Stimulated activated naive CD8-positive, alpha-beta T cell treated with anti-CD3 and anti-CD28 coated beads, Interleukin-15, Interleukin-2, amounts not matched to agents 100 U/mL and 50 U/mL, for 24 hours (primary cell): ENCODE data around the gene MRPL40.

ENCODE experiments used
- ATAC-seq: fragments of 150-1000 bp; cut with Tn5 transposase; one replicate; pipeline ENCODE4 v1.10.0; 2021
- DNase-seq: peaks from one replicate; pipeline ENCODE4 v3.0.0; 2021

The MRPL40 gene

GRCh38 chr22:19432133-19432851 is at the start of gene MRPL40:
Gene MRPL40 (plus strand): TSS chr22:19432545. CDS start chr22:19432555, 10 bp downstream.
- peak; percentile 93 for ATAC-seq
- peak; percentile 95 for DNase-seq

DNA sequence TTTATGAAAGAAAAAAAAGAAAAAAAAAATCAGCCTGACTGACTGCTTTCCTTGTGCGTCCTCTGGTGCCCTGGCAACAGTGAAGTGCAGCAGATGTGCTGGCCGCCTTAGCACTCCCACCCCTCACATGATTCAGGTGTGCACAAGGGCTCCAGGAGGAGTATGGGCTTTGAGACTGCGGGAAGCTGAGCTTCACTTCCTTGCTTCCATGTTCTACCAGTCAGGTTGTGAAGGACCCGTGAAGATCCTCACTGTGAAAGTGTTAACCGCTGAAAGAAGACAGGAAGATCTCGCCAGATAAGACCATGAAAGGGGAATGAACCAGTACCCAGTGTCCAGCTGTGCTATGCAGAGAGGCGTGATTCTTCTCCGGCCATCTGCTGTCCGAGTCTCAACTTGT is 49.1 kb upstream of the MRPL40 start:
- ATAC-seq (no peak), DNase-seq (no peak)

- DNase-seq = no peak
- ATAC-seq = no peak
These were observed 47.0 kb upstream of the MRPL40 start for GRCh38 chr22:19385221-19385906.

GRCh38 chr22:19386248-19386647 is 46.1 kb upstream of the MRPL40 start:
- DNase-seq (no peak), ATAC-seq (no peak)

- ATAC-seq = no peak
- DNase-seq = no peak
These were observed 45.3 kb upstream of the MRPL40 start for GRCh38 chr22:19387038-19387437.

DNA sequence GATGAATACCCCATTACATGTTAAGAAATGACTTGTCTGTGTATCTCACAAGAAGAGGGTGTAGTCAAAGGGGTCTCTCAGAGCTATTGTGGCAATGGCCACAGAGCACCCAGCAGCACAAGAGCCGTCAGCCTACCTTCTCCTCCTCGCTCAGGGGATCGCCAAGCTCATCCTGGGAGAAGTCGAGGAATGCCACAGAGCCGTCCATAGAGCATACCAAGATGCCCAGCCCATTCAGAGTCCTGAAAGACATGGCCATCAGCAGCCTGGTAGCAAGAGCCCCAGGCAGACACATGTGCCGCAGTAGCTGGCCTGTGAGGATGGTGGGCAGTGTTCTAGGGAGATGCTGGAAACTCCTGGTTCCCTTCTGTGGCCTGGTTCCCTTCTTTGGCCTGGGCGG is 44.8 kb upstream of the MRPL40 start:
- ATAC-seq (no peak), DNase-seq (no peak)

DNA sequence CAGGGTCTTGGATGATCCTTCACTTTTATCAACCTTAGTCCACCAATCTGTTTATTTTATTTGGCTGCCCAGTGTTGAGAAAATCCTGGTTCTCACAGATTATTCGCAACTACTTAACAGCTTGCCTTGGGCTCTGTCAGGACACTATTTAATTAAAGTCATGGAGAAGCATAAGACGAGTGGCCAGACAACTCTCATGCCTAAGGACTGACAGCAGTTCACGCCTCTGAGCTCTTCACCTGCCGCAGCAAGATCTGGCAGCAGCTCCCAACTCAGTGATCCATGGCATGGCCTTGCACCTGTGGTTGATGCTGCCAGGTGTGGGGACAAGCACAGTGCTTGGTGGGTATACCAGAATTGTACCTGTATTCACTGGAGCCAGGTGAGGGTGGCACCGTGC is 38.6 kb upstream of the MRPL40 start:
- no peak for DNase-seq
- ATAC-seq = no peak

DNA sequence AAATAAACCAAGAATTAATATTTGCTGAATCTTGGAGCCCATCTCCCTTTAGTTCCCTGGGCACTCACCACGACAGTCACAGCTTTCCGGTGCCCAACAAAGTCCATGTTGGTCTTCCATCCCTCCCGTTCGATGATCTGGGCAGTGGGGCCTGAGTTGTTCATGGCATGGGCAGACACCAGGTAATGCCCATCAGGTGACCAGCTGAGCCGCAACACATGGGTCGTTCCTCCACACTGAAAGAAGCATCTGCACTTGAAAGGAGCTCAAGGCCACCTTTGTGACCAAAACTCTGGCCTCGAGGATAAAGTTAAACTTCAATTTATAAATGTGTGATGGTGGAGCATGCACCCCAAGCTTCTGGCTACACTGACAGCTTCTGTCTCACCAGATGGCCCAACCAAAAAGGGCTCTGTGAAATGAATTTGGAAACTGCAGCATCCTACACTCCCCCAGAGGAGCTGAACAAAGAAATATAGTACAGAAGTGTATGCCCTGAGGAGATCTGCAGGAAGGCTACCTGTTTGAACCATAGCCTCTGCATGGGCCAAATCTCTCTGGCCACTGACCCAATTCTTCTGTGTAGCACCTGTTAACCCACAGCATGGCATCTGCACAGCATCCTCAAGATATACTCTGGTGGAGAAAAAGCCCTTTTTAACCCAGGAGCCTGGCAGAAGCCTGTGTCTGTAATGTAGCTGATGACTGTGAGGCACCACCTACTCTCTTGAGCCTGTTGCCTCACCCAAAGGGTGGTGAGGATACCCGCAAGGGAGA is 37.9 kb upstream of the MRPL40 start:
- ATAC-seq (no peak), DNase-seq (no peak)

- ATAC-seq = no peak
- DNase-seq = no peak
These were observed 37.1 kb upstream of the MRPL40 start for GRCh38 chr22:19395276-19395675.

DNA sequence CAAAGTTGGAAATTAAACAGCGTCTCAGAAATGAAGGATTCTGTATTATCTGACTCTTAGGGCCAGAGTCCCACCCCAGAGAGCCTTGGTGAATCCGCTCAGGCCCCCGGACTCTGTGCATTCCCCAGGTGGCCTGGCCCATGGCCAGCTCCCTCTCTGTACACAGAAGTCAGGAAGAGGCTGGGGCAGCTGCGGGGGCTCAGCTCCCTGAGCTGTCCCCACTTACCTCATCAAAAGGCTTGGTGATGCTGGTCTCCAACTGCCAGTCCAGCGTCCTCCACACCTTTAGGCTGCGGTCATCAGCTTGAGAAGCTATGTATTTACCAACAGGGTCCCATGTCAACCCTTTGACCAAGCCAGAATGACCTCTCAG is 35.8 kb upstream of the MRPL40 start:
- no peak for ATAC-seq
- DNase-seq = no peak

GRCh38 chr22:19396934-19397733 is 35.2 kb upstream of the MRPL40 start:
- ATAC-seq (no peak), DNase-seq (no peak)

DNA sequence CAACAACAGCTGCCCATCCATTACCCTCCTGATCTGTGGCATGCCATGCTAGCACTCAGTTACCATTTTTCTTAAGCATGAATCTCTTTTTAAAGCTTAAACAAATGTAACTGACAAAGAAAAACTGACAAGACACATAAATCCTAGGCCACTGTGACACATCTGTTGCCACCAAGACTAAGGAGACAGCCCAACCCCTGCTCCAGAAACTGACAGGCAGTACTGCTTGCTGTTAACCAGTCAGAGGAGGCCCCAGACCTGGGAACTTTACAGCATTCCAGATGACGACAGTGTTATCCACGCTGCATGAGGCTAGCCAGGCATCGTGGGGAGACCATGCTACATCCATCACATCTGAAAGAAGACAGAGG is 34.6 kb upstream of the MRPL40 start:
- ATAC-seq = no peak

GRCh38 chr22:19398206-19398605 is 34.1 kb upstream of the MRPL40 start:
- ATAC-seq (no peak), DNase-seq (no peak)

More for the DNA sequence above, 34.6 kb upstream of the MRPL40 start:
- no peak for DNase-seq

GRCh38 chr22:19398652-19399051 is 33.7 kb upstream of the MRPL40 start:
- no peak for DNase-seq

DNA sequence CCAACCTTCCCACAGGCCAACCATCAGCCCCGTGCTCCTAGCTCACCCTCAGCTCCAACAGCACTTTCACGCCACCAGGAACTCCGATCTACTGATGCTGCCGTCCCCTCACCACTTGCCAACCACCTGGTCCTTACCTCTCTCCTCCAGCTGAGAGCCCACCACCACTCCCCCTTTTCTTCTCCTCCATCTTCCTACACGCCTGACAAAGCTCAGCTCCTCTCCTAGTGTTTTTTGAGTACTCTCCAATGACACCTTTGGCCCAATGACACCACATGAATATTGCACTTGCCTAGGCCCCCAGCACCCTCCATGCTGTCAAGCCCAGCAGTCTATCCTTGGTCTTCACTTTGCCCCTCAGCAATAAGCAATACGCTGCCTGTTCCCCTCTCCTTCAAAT is 31.5 kb upstream of the MRPL40 start:
- ATAC-seq = no peak

More at GRCh38 chr22:19398652-19399051, 33.7 kb upstream of the MRPL40 start:
- ATAC-seq = no peak

GRCh38 chr22:19401483-19401882 is 30.9 kb upstream of the MRPL40 start:
- ATAC-seq = no peak
- no peak for DNase-seq

More for the DNA sequence above, 31.5 kb upstream of the MRPL40 start:
- no peak for DNase-seq

- DNase-seq (no peak), ATAC-seq (no peak)
These were observed 29.6 kb upstream of the MRPL40 start for GRCh38 chr22:19402642-19403191.

DNA sequence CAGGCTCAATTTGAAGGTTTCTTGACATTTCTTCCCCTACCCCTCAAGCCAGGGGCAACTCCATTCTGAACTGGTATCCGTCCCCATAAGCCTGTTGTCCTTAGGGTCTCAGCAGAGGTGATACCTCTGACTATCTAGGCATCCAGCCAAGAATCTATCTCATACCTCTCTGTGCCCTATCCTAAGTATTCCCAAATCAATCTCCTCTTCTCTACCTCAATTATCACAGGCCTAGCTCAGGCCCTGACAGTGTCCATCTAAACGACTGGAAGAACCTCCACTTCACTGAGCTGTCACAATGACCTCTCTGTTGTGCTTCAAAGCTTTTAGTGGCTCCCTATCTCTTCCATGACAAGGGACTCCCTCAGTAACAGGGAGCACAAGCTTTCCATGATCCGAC is 27.7 kb upstream of the MRPL40 start:
- DNase-seq = no peak
- ATAC-seq = no peak

DNA sequence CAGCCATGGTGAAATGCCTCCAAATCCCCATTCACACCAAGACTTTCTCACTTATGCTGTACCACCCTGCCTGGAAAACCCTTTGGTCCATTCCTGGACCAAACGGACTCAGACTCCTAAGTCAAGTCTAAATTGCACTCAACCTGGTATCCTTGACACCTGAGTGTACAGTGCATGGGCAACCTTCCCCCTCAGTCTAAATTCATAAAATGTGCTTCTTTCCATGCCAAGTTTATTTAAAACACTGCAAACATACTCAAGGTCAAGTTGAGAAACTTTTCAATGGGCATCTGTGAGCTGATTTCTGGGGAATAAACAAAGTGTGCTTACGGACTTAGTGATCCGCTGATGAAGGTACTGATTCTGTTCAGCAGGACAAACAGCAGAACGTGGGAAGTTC is 27.2 kb upstream of the MRPL40 start:
- no peak for ATAC-seq
- DNase-seq = no peak

DNA sequence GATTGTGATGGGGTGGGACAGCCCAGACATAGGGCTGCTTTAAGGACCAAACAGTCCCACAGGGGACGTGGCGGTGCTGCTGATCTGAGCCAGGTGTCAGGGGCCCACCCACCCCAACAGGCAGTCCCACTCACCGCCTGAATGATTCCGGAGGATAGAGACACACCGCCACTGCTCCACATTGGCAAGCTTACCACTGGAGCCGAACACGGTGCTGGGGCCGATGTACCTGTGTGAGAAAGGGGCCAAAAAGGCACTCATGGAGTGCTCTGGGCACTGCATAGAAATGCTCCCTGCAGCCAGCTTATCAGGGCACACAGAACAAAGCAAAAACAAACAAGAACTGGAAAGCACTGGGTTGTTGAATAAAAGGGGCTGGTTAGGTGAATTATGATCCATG is 26.7 kb upstream of the MRPL40 start:
- no peak for DNase-seq

GRCh38 chr22:19406281-19406811 is 26.0 kb upstream of the MRPL40 start:
- ATAC-seq = no peak
- no peak for DNase-seq

More for the DNA sequence above, 26.7 kb upstream of the MRPL40 start:
- no peak for ATAC-seq

GRCh38 chr22:19406846-19407245 is 25.5 kb upstream of the MRPL40 start:
- DNase-seq = no peak
- no peak for ATAC-seq
